Stimulated activated CD4-positive, alpha-beta T cell treated with anti-CD3 and anti-CD28 coated beads, Interleukin-4, amount 100 ng/mL, for 4 hours (primary cell): ENCODE results near the gene ZMYND8.
"Not testable (repeated sequence)": the region's sequence is repeated elsewhere in the genome, so short reads cannot be mapped to it uniquely, and the experiment has no call there.

Source experiments
- DNase-seq, 2 experiments: peaks; one replicate each; pipeline ENCODE4 v3.0.0-alpha.2; 2020

Gene ZMYND8

GRCh38 chr20:47241345-47241781, 115.1 kb downstream of the ZMYND8 start:
- no peak for DNase-seq

GRCh38 chr20:47240096-47240495, 116.4 kb downstream of the ZMYND8 start:
- DNase-seq: not testable (repeated sequence)

GRCh38 chr20:47239719-47240067, 116.8 kb downstream of the ZMYND8 start:
- no peak for DNase-seq

- DNase-seq: no peak
Measured at GRCh38 chr20:47238780-47239718, 117.5 kb downstream of the ZMYND8 start.

- no peak for DNase-seq
Measured at GRCh38 chr20:47237715-47238114, 118.8 kb downstream of the ZMYND8 start.

GRCh38 chr20:47236639-47236900, 119.9 kb downstream of the ZMYND8 start:
- no peak for DNase-seq

- DNase-seq: no peak
Measured at GRCh38 chr20:47235853-47236638, 120.5 kb downstream of the ZMYND8 start.

- DNase-seq: no peak
Measured at GRCh38 chr20:47235111-47235510, 121.4 kb downstream of the ZMYND8 start.

GRCh38 chr20:47233333-47234188, 122.9 kb downstream of the ZMYND8 start:
- no peak for DNase-seq

- DNase-seq: no peak
Measured at GRCh38 chr20:47232518-47232917, 124.0 kb downstream of the ZMYND8 start.

- DNase-seq: no peak
Measured at GRCh38 chr20:47231382-47232039, 125.0 kb downstream of the ZMYND8 start.

GRCh38 chr20:47230811-47231256, 125.7 kb downstream of the ZMYND8 start:
- no peak for DNase-seq

- DNase-seq: no peak
Measured at GRCh38 chr20:47228654-47229053, 127.8 kb downstream of the ZMYND8 start.

GRCh38 chr20:47227576-47227975, 128.9 kb downstream of the ZMYND8 start:
- no peak for DNase-seq

- DNase-seq: no peak
Measured at GRCh38 chr20:47227119-47227518, 129.4 kb downstream of the ZMYND8 start.

GRCh38 chr20:47225458-47225857, 131.0 kb downstream of the ZMYND8 start:
- DNase-seq: no peak

- DNase-seq: no peak
Measured at GRCh38 chr20:47224857-47225256, 131.6 kb downstream of the ZMYND8 start.

- no peak for DNase-seq
Measured at GRCh38 chr20:47224300-47224791, 132.2 kb downstream of the ZMYND8 start.

- no peak for DNase-seq
Measured at GRCh38 chr20:47223896-47224295, 132.6 kb downstream of the ZMYND8 start.

GRCh38 chr20:47222468-47223119, 133.9 kb downstream of the ZMYND8 start:
- DNase-seq: no peak

- no peak for DNase-seq
Measured at GRCh38 chr20:47221036-47221625, 135.4 kb downstream of the ZMYND8 start.
